Putamen (tissue), 1 donor: ENCODE results near the gene HNRNPH3.
A peak's percentile ranks its signal among the peaks of the same experiment; 100 is the strongest.
"Not testable (repeated sequence)": the region's sequence is repeated elsewhere in the genome, so short reads cannot be mapped to it uniquely, and the experiment has no call there.

Experiments used
- DNase-seq: peaks from one replicate; pipeline ENCODE4 v3.0.0-alpha.2; 2016; ENCODE audit warnings: low spot score

HNRNPH3 gene

GRCh38 chr10:68331455-68332258, at the start of gene HNRNPH3:
TSS of gene HNRNPH3 (plus strand) at chr10:68332064. CDS start at chr10:68337222, 5,158 bp downstream.
- peak; percentile 98 for DNase-seq

- DNase-seq = no peak
Measured at GRCh38 chr10:68284062-68285001, 47.5 kb upstream of the HNRNPH3 start.

- no peak for DNase-seq
Measured at GRCh38 chr10:68288717-68289116, 43.1 kb upstream of the HNRNPH3 start.

GRCh38 chr10:68290736-68291135, 41.1 kb upstream of the HNRNPH3 start:
- no peak for DNase-seq

GRCh38 chr10:68296843-68297663, 34.8 kb upstream of the HNRNPH3 start:
- no peak for DNase-seq

GRCh38 chr10:68301301-68301700, 30.6 kb upstream of the HNRNPH3 start:
- DNase-seq = no peak

- peak; percentile 56 for DNase-seq
Measured at GRCh38 chr10:68301790-68302502, 29.9 kb upstream of the HNRNPH3 start.

- DNase-seq = no peak
Measured at GRCh38 chr10:68302503-68302823, 29.4 kb upstream of the HNRNPH3 start.

GRCh38 chr10:68302871-68303270, 29.0 kb upstream of the HNRNPH3 start:
- DNase-seq = no peak

- no peak for DNase-seq
Measured at GRCh38 chr10:68303849-68304412, 27.9 kb upstream of the HNRNPH3 start.

- no peak for DNase-seq
Measured at GRCh38 chr10:68305854-68306253, 26.0 kb upstream of the HNRNPH3 start.

GRCh38 chr10:68310531-68310930, 21.3 kb upstream of the HNRNPH3 start:
- DNase-seq = no peak

GRCh38 chr10:68314930-68315329, 16.9 kb upstream of the HNRNPH3 start:
- DNase-seq = not testable (repeated sequence)

GRCh38 chr10:68315582-68315981, 16.3 kb upstream of the HNRNPH3 start:
- DNase-seq = no peak

- DNase-seq = no peak
Measured at GRCh38 chr10:68318331-68319059, 13.4 kb upstream of the HNRNPH3 start.

GRCh38 chr10:68324396-68324795, 7.5 kb upstream of the HNRNPH3 start:
- DNase-seq = not testable (repeated sequence)

GRCh38 chr10:68327889-68328786, 3.7 kb upstream of the HNRNPH3 start:
- peak; percentile 85 for DNase-seq

- no peak for DNase-seq
Measured at GRCh38 chr10:68329506-68329861, 2.4 kb upstream of the HNRNPH3 start.

- DNase-seq = peak; percentile 61
Measured at GRCh38 chr10:68330852-68331454, 911 bp upstream of the HNRNPH3 start.
